WERI-Rb-1 (cell line): ENCODE data around the gene PBX4.

ENCODE experiments used
- DNase-seq: peaks from one replicate; pipeline ENCODE4 v3.0.0-alpha.2; 2020
- H3K27ac ChIP-seq: fragments of 250-450 bp; sonication (Bioruptor Pico); 2 replicates; pipeline ENCODE4 v1.5.1; 2020; ENCODE audit warnings: mild to moderate bottlenecking, moderate library complexity
- H3K27me3 ChIP-seq: fragments of 250-450 bp; sonication (Bioruptor Pico); 2 replicates; pipeline ENCODE4 v1.5.1; 2021; ENCODE audit warnings: mild to moderate bottlenecking, low read depth, moderate library complexity; ENCODE audit not compliant: insufficient read depth, severe bottlenecking
- H3K36me3 ChIP-seq: fragments of 250-450 bp; sonication (Bioruptor Pico); 2 replicates; pipeline ENCODE4 v1.5.1; 2020; ENCODE audit warnings: mild to moderate bottlenecking, moderate library complexity
- H3K4me3 ChIP-seq: 2 replicates; pipeline ENCODE4 v1.5.1; 2011; ENCODE audit warnings: low read depth, mild to moderate bottlenecking, control low read depth, low read length
- H3K9me3 ChIP-seq: fragments of 250-450 bp; sonication (Bioruptor Pico); 2 replicates; pipeline ENCODE4 v1.5.1; 2021; ENCODE audit warnings: mild to moderate bottlenecking, moderate library complexity; ENCODE audit not compliant: severe bottlenecking
- TF ChIP-seq, protein P1 (sequence below): IDR thresholded peaks from 2 replicates; pipeline ENCODE4 v1.5.1; 2011; ENCODE audit warnings: low read depth, mild to moderate bottlenecking, control low read depth, inconsistent platforms, low read length

PBX4 gene

DNA sequence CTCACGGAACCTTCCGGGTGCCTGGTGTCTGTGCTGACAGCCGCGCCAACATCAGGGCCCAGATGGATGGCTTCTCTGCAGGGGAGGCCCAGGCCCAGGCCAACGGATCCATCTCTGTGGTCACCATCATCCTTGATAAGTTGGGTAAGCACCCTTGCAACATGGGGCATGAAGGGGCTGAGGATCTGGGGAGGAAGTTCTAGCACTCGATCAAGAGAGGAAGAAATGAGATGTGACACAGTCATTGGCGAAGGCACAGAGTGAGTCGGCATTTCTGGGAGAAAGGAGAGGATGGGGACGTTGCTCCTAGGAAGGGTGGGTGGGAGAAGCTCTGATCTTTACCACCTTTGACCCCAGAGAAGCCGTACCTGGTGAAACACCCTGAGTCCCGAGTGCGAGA, 76.0 kb downstream of the PBX4 start:
- Histone ChIP-seq H3K27me3 (no peaks in the 10 kb centered on the region), H3K27ac (no peak overlapping the region), H3K9me3 (no peaks in the 10 kb centered on the region), H3K4me3 (no peak overlapping the region), H3K36me3 (no peaks in the 10 kb centered on the region)
- TF ChIP-seq, protein P1, sequence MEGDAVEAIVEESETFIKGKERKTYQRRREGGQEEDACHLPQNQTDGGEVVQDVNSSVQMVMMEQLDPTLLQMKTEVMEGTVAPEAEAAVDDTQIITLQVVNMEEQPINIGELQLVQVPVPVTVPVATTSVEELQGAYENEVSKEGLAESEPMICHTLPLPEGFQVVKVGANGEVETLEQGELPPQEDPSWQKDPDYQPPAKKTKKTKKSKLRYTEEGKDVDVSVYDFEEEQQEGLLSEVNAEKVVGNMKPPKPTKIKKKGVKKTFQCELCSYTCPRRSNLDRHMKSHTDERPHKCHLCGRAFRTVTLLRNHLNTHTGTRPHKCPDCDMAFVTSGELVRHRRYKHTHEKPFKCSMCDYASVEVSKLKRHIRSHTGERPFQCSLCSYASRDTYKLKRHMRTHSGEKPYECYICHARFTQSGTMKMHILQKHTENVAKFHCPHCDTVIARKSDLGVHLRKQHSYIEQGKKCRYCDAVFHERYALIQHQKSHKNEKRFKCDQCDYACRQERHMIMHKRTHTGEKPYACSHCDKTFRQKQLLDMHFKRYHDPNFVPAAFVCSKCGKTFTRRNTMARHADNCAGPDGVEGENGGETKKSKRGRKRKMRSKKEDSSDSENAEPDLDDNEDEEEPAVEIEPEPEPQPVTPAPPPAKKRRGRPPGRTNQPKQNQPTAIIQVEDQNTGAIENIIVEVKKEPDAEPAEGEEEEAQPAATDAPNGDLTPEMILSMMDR = no peak
- no peak for DNase-seq

DNA sequence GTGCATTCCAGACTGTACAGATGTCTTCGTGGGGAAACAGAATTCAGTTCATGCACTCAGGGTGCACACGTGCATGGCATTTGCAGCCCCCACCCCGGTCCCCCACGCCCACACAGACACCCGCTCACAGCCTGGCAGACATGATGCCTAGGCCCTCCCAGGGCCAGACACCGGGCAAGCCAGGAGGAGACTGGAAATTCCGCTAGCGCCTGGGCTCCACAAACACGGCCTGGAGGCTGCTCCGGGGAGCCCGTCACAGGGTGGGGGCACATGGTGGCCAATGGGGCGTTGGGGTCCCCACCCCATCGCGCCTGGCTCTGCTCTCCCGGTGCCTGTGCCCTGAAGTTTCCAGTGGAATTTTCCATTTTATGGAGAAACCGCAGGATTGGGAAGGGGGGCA, 76.9 kb downstream of the PBX4 start:
- TF ChIP-seq, protein P1 = no peak
- Histone ChIP-seq H3K4me3 (no peak overlapping the region), H3K9me3 (no peaks in the 10 kb centered on the region), H3K27me3 (no peaks in the 10 kb centered on the region), H3K27ac (no peak overlapping the region), H3K36me3 (no peaks in the 10 kb centered on the region)
- DNase-seq = no peak

DNA sequence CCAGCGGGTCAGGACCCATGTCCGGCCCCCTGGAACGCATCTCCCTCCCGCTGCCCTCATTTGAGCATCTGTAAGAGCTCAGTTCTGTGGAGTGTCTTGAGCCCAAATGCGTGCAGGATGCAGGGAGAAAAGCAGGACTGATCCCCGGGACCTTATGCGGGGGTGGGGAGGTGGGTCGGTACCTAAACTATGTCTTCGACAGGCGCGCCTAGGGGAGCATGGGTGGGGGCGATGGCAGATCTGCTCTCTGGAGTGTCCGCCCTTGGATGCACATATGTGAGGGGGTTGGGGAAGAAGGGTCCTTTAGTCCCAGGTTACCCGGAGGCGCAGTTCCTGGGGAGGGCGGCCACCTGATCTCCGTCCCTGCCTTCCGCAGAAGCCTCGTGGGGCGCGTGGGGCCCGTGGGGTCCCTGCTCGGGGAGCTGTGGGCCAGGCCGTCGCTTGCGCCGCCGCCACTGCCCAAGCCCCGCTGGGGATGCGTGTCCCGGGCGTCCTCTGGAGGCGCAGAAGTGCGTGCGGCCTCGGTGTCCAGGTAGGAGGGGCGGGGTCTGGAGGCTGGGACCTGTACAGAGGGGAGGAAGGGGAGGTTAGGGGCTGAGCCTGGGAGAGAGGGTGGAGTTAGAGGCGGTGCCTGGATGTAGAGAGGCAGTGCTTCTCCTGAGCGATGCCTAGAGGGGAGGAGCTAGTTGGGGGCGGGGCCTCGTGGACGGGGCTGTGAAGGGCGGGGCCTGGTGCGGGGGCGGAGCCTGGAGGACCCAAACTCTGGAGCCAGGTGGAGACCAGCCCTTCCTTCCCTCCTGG, 77.6 kb downstream of the PBX4 start:
- no peaks in the 10 kb centered on the region for H3K36me3 ChIP-seq
- H3K27ac ChIP-seq = no peak overlapping the region
- no peaks in the 10 kb centered on the region for H3K27me3 ChIP-seq
- DNase-seq = peak; percentile 61
- no peak overlapping the region for H3K4me3 ChIP-seq
- TF ChIP-seq, protein P1 = no peak
- no peaks in the 10 kb centered on the region for H3K9me3 ChIP-seq

DNA sequence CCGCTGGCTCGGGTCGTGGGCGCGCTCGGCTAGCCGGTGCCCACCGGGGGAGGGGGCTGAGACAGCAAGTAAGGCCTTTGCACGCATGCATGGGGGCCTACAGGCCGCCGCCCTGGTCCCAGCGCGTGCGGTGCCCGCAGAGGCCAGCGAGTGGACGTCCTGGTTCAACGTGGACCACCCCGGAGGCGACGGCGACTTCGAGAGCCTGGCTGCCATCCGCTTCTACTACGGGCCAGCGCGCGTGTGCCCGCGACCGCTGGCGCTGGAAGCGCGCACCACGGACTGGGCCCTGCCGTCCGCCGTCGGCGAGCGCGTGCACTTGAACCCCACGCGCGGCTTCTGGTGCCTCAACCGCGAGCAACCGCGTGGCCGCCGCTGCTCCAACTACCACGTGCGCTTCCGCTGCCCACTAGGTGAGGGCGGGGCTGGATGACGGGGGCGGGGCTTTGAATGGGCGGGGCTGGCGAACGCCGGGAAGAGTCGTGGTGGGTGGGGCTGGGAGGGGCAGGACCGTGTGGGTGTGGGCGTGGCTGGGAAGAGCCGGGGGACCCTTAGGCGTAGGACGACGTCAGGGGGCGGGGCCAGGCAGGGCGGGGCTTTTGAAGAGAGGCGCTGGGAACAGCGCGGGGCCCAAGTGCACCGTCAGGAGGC, 78.3 kb downstream of the PBX4 start:
- Histone ChIP-seq H3K9me3 (no peaks in the 10 kb centered on the region), H3K27ac (no peak overlapping the region), H3K27me3 (no peaks in the 10 kb centered on the region), H3K36me3 (no peaks in the 10 kb centered on the region), H3K4me3 (no peak overlapping the region)
- TF ChIP-seq, protein P1 = no peak
- DNase-seq = peak; percentile 37

DNA sequence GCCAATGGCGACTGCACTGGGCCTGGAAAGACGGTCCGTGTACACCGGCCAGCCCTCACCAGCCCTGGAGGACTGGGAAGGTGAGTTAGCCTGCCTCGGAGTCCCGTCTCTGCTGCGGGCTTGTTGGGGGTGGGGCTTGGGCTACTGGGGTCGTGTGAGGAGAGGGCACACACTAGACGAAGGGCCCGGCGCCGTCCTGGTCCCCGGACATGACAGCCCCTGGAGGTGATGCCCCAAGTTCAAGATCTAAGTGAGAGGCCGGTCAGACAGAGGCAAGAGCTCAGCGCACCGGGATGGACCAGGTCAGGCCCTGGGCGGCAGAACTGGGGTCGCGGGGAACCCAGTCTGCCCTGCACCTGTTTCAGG, 78.8 kb downstream of the PBX4 start:
- no peak for DNase-seq
- TF ChIP-seq, protein P1 = no peak
- H3K27ac ChIP-seq = no peak overlapping the region
- H3K27me3 ChIP-seq = no peaks in the 10 kb centered on the region
- H3K36me3 ChIP-seq = no peaks in the 10 kb centered on the region
- no peak overlapping the region for H3K4me3 ChIP-seq
- no peaks in the 10 kb centered on the region for H3K9me3 ChIP-seq
